Measurements from ENCODE around the gene ALG1. TPM values are rescaled to one million over a fixed set of nuclear protein-coding genes. Genes with fewer than 3 reads are reported as not detected.

ALG1 gene
- total and polyA plus RNA-seq, 2 donors (not counting 3 experiments of a cell fraction or from before 2014, with no cell fraction given) = 33.7 to 46.0 TPM

DNA sequence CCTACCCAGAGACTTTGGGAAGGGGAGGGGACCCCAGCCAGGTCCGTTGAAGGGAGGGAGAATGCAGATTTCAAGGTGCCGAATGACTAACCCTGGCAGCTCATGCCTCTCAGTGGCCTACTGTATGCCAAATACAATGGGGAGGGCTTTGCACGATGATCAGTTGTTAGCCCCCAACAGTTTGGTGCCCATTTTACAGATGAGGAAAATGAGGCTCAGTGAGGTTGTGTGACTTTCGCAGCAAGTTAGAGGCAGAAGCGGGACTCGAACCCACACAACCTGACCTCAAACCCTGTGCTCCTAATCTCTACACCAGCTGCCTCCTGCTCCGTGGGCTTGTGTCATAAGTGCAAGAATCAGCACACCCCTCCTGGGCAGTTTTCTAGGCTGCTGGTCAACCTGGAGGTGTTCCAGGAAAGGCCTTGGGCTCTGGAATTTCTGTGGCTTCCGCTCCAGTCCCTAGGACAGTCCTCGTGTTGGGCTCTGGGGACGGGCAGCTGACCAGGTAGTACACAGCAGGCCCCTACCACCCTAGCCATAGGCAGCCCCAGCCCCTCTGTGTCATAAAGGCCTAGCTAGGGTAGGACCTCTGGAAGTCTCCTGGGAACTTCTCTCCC lies 26.0 kb upstream of the ALG1 start:
- Histone ChIP-seq H3K9me3 (replicated peaks; ENCODE audit: control insufficient read depth, insufficient read depth, low read length) (no peaks in the 10 kb centered on the region), H3K9me1 (replicated peaks; ENCODE audit: control insufficient read depth, extremely low read depth, insufficient read depth, low read length) (no peaks in the 10 kb centered on the region), H3K9ac (replicated peaks; ENCODE audit: extremely low read depth, insufficient read depth, low read length) (no peak overlapping the region), H3K4me3 (replicated peaks in 1 of 3; ENCODE audit: insufficient read depth in 1 of 3, low read depth in 1 of 3, low read length in 3 of 3) (no peak overlapping the region), H3K4me2 (ENCODE audit: insufficient read depth, low read length) (no peak overlapping the region), H4K20me1 (replicated peaks; ENCODE audit: control insufficient read depth, extremely low read depth, insufficient read depth, low read length) (no peaks in the 10 kb centered on the region), H3K27ac (ENCODE audit: insufficient read depth, low read depth, low read length) (no peak overlapping the region), H2AFZ (ENCODE audit: low read depth, low read length) (no peak overlapping the region), H3K79me2 (ENCODE audit: control insufficient read depth, insufficient read depth, low read length) (no peaks in the 10 kb centered on the region), H3K27me3 (ENCODE audit: control insufficient read depth in 2 of 2, insufficient read depth in 2 of 2, low read length in 2 of 2) (peaks cover 1 to 6% of the 10 kb centered on the region in 2 experiments), H3K36me3 (ENCODE audit: control insufficient read depth in 2 of 2, extremely low read depth in 1 of 2, insufficient read depth in 2 of 2, low read length in 2 of 2) (no peaks in the 10 kb centered on the region), H3K4me1 (ENCODE audit: control insufficient read depth, extremely low read depth, insufficient read depth, low read length) (no peaks in the 10 kb centered on the region)
- ChIA-PET CTCF (no interaction called here), POLR2A (no interaction called here)
- intact Hi-C loops (cut with micrococcal nuclease) (no loop called here), dilution Hi-C loops (cut with MboI; ENCODE audit: extremely low pct_ligation_motif_present, low sequenced_read_pairs) (no loop called here)
- TF ChIP-seq EZH2 (IDR thresholded peaks at IDR 0.05; ENCODE audit: borderline replicate concordance, low read depth, low read length, severe bottlenecking) (no peak), MYC (IDR thresholded peaks at IDR 0.05; ENCODE audit: low read depth, low read length) (no peak), POLR2AphosphoS5 (IDR thresholded peaks at IDR 0.05; ENCODE audit: insufficient read depth, low read depth, low read length) (no peak), POLR2A (IDR thresholded peaks at IDR 0.05; ENCODE audit: low read depth, low read length) (no peak), FOS (IDR thresholded peaks at IDR 0.05; ENCODE audit: borderline replicate concordance, insufficient read depth, low read length) (no peak), JUN (IDR thresholded peaks at IDR 0.05; ENCODE audit: borderline replicate concordance, insufficient read depth, insufficient read length, low read depth) (no peak), GATA2 (IDR thresholded peaks at IDR 0.05; ENCODE audit: insufficient read depth, insufficient read length, low read depth, low read length) (no peak)
- TF ChIP-seq, protein P1, sequence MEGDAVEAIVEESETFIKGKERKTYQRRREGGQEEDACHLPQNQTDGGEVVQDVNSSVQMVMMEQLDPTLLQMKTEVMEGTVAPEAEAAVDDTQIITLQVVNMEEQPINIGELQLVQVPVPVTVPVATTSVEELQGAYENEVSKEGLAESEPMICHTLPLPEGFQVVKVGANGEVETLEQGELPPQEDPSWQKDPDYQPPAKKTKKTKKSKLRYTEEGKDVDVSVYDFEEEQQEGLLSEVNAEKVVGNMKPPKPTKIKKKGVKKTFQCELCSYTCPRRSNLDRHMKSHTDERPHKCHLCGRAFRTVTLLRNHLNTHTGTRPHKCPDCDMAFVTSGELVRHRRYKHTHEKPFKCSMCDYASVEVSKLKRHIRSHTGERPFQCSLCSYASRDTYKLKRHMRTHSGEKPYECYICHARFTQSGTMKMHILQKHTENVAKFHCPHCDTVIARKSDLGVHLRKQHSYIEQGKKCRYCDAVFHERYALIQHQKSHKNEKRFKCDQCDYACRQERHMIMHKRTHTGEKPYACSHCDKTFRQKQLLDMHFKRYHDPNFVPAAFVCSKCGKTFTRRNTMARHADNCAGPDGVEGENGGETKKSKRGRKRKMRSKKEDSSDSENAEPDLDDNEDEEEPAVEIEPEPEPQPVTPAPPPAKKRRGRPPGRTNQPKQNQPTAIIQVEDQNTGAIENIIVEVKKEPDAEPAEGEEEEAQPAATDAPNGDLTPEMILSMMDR (IDR thresholded peaks at IDR 0.05; ENCODE audit: extremely low read depth in 1 of 2, insufficient read depth in 1 of 2, low read depth in 1 of 2, low read length in 2 of 2) = no peak
- TF ChIP-seq, protein P2, sequence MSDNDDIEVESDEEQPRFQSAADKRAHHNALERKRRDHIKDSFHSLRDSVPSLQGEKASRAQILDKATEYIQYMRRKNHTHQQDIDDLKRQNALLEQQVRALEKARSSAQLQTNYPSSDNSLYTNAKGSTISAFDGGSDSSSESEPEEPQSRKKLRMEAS (IDR thresholded peaks at IDR 0.05; ENCODE audit: insufficient read depth, insufficient read length) = no peak
- DNase-seq (ENCODE audit: low read depth, low spot score) (no peak), FAIRE-seq (no peak)
- no TSS peak for BruUV-seq (replicated peaks)
